SIG-M5 (cell line): ENCODE measurements around the gene OTUB1.
"Not testable (repeated sequence)": the region's sequence is repeated elsewhere in the genome, so short reads cannot be mapped to it uniquely, and the experiment has no call there.

Experiments
- DNase-seq: peaks from one replicate; lab custom pipeline; 2025; lab: John Stamatoyannopoulos, UW

OTUB1 gene

GRCh38 chr11:64044730-64045393 lies 58.6 kb downstream of the OTUB1 start:
- DNase-seq, result no peak

GRCh38 chr11:64045700-64046099 lies 59.5 kb downstream of the OTUB1 start:
- DNase-seq, result no peak

GRCh38 chr11:64047373-64047772 lies 61.1 kb downstream of the OTUB1 start:
- DNase-seq, result not testable (repeated sequence)
